Smooth muscle cell of the pulmonary artery (primary cell): Measurements from ENCODE around the gene NT5C. TPM values are rescaled to one million over a fixed set of nuclear protein-coding genes. Genes with fewer than 3 reads are reported as not detected.

Experiments
- total RNA-seq: library from RNA; depleted of rRNA; stranded (reverse); fragments of >200 nt; gene quantifications from 2 replicates; pipeline ENCODE4 v1.2.3, GENCODE V29; 2014

The NT5C gene
- total RNA-seq, result 23.1 TPM in 2 replicates

GRCh38 chr17:75131278-75132017 lies at the start of gene NT5C:
TSS of gene NT5C (minus strand) at chr17:75131742. CDS start at chr17:75131707, 35 bp downstream.

DNA sequence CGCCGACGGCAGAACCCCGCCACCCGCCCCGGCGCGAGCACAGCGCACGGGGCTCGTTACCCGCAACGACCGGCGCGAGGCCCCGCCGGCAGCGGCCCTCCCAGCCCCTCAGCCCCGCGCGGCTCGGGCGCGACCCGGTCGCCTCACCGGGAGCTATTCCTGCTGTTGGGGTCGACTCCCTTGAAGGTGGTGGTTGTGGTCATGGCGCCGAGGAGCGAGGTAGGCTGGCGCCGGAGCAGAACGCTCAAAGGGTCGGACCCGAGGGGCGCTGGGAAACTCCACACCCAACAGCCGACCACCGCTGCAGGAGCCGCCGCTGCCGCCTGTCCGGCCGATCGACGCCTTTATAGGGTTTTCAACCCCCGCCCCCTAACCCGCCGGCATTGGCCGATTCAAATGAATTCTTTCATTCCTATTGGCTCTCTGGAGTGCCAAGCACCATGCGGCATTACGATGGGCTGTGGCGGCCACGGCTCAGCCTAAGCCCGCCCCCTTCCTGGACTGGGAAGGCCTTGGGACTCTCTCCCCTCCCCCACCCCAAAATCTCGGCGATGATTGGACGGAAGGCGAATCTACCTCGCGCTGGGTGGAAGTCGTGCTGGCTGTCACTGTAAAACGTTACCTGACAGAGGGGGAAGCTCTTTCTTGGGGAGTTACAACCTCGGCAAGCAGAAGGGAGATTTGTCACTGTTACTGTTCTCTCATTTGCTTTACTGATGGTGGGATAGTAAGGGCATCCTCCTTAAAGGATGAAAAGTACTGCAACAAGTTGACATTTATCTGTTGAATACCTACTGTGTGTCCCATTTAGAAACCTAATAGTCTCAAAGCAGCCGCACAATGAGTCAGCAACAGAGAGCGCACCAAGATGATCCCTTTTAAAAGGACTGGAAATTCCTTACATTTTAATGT lies 22.9 kb upstream of the NT5C start, which contains the start of gene JPT1:
JPT1 (minus strand) TSS at position 318 of the 912 bp plus-strand sequence; CDS start at position 203, 115 bp downstream.

GRCh38 chr17:75109407-75110233 lies 21.9 kb downstream of the NT5C start, which contains the start of gene ARMC7:
TSS of gene ARMC7 (plus strand) at chr17:75109969. CDS start at chr17:75110289, 320 bp downstream.

DNA sequence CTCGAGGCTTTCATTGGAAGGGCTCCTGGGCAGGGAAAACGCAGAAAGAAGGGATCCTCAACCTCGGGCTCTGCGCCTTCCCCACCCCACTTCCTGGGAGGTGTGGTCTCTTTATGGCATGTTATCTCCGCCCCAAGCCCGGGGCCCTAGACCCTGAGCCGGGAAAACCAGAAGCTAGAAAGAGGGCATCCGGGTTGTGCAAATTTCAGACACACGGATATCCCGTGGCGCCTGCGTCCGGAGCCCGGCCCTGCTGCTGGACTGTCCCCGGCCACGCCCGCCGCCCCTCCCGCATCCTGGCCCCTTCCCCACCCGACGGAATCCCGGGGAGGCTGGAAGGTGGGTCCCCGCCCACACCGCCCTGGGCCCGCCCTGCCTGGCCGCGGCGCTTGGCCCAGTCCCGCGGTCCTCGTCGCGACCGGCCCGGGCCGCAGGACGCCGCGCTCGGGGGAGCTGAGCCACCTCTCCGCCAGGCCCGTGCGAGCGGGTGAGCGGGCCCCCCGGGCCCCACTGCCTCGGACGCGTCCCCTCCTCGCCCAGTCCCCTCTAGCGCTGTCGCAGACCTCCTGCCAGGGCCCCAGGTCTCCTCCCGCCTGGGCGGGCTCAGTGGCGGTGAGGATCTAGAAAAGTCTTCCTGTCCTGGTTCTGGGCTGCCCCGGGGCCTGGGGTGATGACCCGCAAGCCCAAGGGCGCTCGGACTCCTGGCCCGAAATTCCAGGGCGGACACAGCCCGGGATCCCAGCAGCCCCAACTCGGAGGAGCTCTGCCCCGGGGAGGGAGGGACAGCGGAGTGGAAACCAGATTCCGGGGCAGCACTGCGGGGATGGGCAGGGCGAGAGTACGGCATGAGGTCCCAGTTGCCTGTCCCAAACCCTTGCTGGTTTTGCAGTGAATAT lies 43.7 kb downstream of the NT5C start, which contains the start of gene SLC16A5:
SLC16A5 (plus strand) TSS at position 397 of the 896 bp plus-strand sequence. CDS start 5,683 bp downstream, outside the sequence.

Other genes starting within 250 kb of the NT5C start
- gene FADS6, start 238.1 kb downstream of the NT5C start, total RNA-seq, result not detected in 2 replicates
- 0.03 TPM in 1 of 2 replicates, not detected in the other for gene USH1G, start 208.5 kb downstream of the NT5C start, total RNA-seq
- not detected in 2 replicates for gene OTOP2, start 207.5 kb downstream of the NT5C start, total RNA-seq
- not detected in 2 replicates for gene OTOP3, start 195.8 kb downstream of the NT5C start, total RNA-seq
- 2.2 and 2.3 TPM in 2 replicates for gene HID1, start 159.0 kb downstream of the NT5C start, total RNA-seq
- 22.5 and 25.6 TPM in 2 replicates for gene CDR2L, start 144.1 kb downstream of the NT5C start, total RNA-seq
- 13.4 and 15.6 TPM in 2 replicates for gene MRPL58, start 119.1 kb downstream of the NT5C start, total RNA-seq
- gene ATP5PD, start 84.8 kb downstream of the NT5C start, total RNA-seq, result 129 and 130 TPM in 2 replicates
- 19.7 and 23.1 TPM in 2 replicates for gene KCTD2, start 84.5 kb downstream of the NT5C start, total RNA-seq
- 3.3 and 6.9 TPM in 2 replicates for gene SLC16A5, start 43.8 kb downstream of the NT5C start, total RNA-seq
- 3.1 and 3.3 TPM in 2 replicates for gene ARMC7, start 21.8 kb downstream of the NT5C start, total RNA-seq
- 57.6 and 68.6 TPM in 2 replicates for gene JPT1, start 22.8 kb upstream of the NT5C start, total RNA-seq
- 91.4 and 105 TPM in 2 replicates for gene SUMO2, start 51.2 kb upstream of the NT5C start, total RNA-seq
- gene NUP85, start 73.9 kb upstream of the NT5C start, total RNA-seq, result 19.0 and 28.8 TPM in 2 replicates
- 16.7 and 28.0 TPM in 2 replicates for gene GGA3, start 129.9 kb upstream of the NT5C start, total RNA-seq
- 31.5 and 34.0 TPM in 2 replicates for gene MRPS7, start 130.1 kb upstream of the NT5C start, total RNA-seq
- 8.7 and 10.1 TPM in 2 replicates for gene MIF4GD, start 139.5 kb upstream of the NT5C start, total RNA-seq
- gene SLC25A19, start 157.7 kb upstream of the NT5C start, total RNA-seq, result 5.5 and 8.8 TPM in 2 replicates